K562 (cell line): ENCODE measurements around the gene TMLHE. TPM values are rescaled to one million over a fixed set of nuclear protein-coding genes. Genes with fewer than 3 reads are reported as not detected.

Experiments
- ATAC-seq: fragments of 200-7000 bp; cut with Tn5 transposase; 3 replicates; pipeline ENCODE4 v1.9.1; 2020; ENCODE audit warnings: moderate library complexity
- BruUV-seq: library from RNA; stranded (reverse); fragments of 400-500 nt; replicated peaks from 2 replicates; lab custom pipeline; 2021; lab: Mats Ljungman, UMichigan
- CTCF ChIA-PET: fragments of 300-600 bp; formaldehyde crosslinking; extraction: SDS; loops from one replicate; lab custom pipeline; 2021; ENCODE audit warnings: low intra/inter-chr PET ratio; lab: Yijun Ruan, JAX
- POLR2A ChIA-PET: fragments of 300-600, 350-650 bp; sonication (Branson Sonifier 250); formaldehyde crosslinking; extraction: SDS; loops from one replicate; lab custom pipeline; 2021; ENCODE audit warnings: antibody characterized with exemption, inconsistent platforms; lab: Yijun Ruan, JAX
- DNase-seq, 4 experiments: peaks; one replicate each; pipeline versions ENCODE4 v3.0.0 to v3.0.0-alpha.2; 2011 to 2018; ENCODE audit warnings: low spot score in 3 of 4, mixed read lengths in 3 of 4; ENCODE audit errors: extremely low read depth in 1 of 4
- FAIRE-seq: peaks from 2 replicates; lab custom pipeline; 2011; peaks lifted over from hg19 to GRCh38; lab: Jason Lieb, UNC
- H2AFZ ChIP-seq: 2 replicates; pipeline ENCODE4 v1.6.0; 2011; ENCODE audit warnings: low read depth, low read length, control low read depth, inconsistent platforms
- H3K27ac ChIP-seq: fragments of 200-600 bp; 3 replicates; pipeline ENCODE4 v1.8.0; 2011; ENCODE audit warnings: low read depth, mild to moderate bottlenecking, control low read depth, inconsistent platforms, low read length, moderate library complexity, mixed read lengths; ENCODE audit errors: extremely low read depth
- H3K27me3 ChIP-seq, 2 experiments: fragments of 300-600 bp in 1 of 2; 2 replicates in 1 of 2; 3 replicates in 1 of 2; pipeline versions ENCODE4 v1.6.0 to v1.8.0; 2011; ENCODE audit warnings: inconsistent platforms in 2 of 2, low read length in 2 of 2, mild to moderate bottlenecking in 1 of 2, mixed read lengths in 1 of 2, moderate library complexity in 1 of 2; ENCODE audit not compliant: control insufficient read depth in 2 of 2, insufficient read depth in 2 of 2
- H3K36me3 ChIP-seq: fragments of 300-600 bp; 3 replicates; pipeline ENCODE4 v1.8.0; 2011; ENCODE audit warnings: mild to moderate bottlenecking, low read length, inconsistent platforms; ENCODE audit not compliant: control insufficient read depth, insufficient read depth
- H3K4me1 ChIP-seq, 2 experiments: fragments of 200-600 bp in 1 of 2; replicated peaks in 1 of 2; 2 replicates in 1 of 2; 3 replicates in 1 of 2; pipeline versions ENCODE4 v1.5.1 to v1.8.0; 2011; ENCODE audit warnings: inconsistent platforms in 2 of 2, low read length in 2 of 2, mild to moderate bottlenecking in 1 of 2, mixed read lengths in 1 of 2, moderate library complexity in 1 of 2; ENCODE audit not compliant: control insufficient read depth in 2 of 2, insufficient read depth in 2 of 2
- H3K4me2 ChIP-seq: 2 replicates; pipeline ENCODE4 v1.6.1; 2011; ENCODE audit warnings: low read length, control low read depth, inconsistent platforms, mixed read lengths; ENCODE audit not compliant: insufficient read depth
- H3K4me3 ChIP-seq: fragments of 200-600 bp; sonication (generic), shearing (Covaris generic); 2 replicates; pipeline ENCODE4 v1.5.1; 2016; ENCODE audit warnings: control low read depth, inconsistent platforms
- H3K79me2 ChIP-seq: fragments of 200-600 bp; 3 replicates; pipeline ENCODE4 v1.8.0; 2011; ENCODE audit warnings: low read length, inconsistent platforms; ENCODE audit not compliant: control insufficient read depth, insufficient read depth
- H3K9ac ChIP-seq, 2 experiments: 2 replicates each; pipeline versions ENCODE4 v1.6.0 to v1.6.1; 2011; ENCODE audit warnings: low read depth in 2 of 2, low read length in 2 of 2, control low read depth in 1 of 2, inconsistent platforms in 1 of 2, mild to moderate bottlenecking in 1 of 2, mixed read lengths in 1 of 2; ENCODE audit not compliant: insufficient read depth in 1 of 2
- H3K9me1 ChIP-seq: one replicate; pipeline ENCODE4 v1.6.0; 2011; ENCODE audit warnings: inconsistent platforms, mild to moderate bottlenecking, low read length, moderate library complexity; ENCODE audit not compliant: control insufficient read depth, insufficient read depth
- H3K9me3 ChIP-seq: replicated peaks from 2 replicates; pipeline ENCODE4 v1.5.1; 2011; ENCODE audit warnings: low read depth, low read length, inconsistent platforms; ENCODE audit not compliant: control insufficient read depth, insufficient read depth
- H4K20me1 ChIP-seq: replicated peaks from 2 replicates; pipeline ENCODE4 v1.6.1; 2011; ENCODE audit warnings: low read length, inconsistent platforms, mixed read lengths; ENCODE audit not compliant: control insufficient read depth, insufficient read depth
- CBFA2T3 ChIP-seq: fragments of 450-650 bp; IDR thresholded peaks from 2 replicates; pipeline ENCODE4 v1.6.1; 2017
- TBL1XR1 ChIP-seq, 2 experiments: IDR thresholded peaks; 2 replicates each; pipeline ENCODE4 v1.6.1; 2012; ENCODE audit warnings: improper control_type of control experiment in 2 of 2, low read length in 2 of 2, mild to moderate bottlenecking in 1 of 2
- WGBS: fragments of 100-300 bp; shearing (Covaris generic); methylation state at CpG from one replicate; pipeline ENCODE4 v1.1.6; 2016; ENCODE audit warnings: low coverage, mixed read lengths; ENCODE audit not compliant: insufficient coverage; ENCODE audit errors: missing lambda C conversion rate; 5-methylcytosine and 5-hydroxymethylcytosine counted together
- in situ Hi-C: fragments of 300-500 bp; cut with MboI; formaldehyde crosslinking; loops from 4 replicates; pipeline ENCODE4 v1.15.0; 2018; ENCODE audit warnings: inconsistent platforms, mixed read lengths
- intact Hi-C: fragments of 100-400 bp; cut with micrococcal nuclease; formaldehyde crosslinking; loops from 2 replicates; pipeline ENCODE4 v1.14.2; 2022
- polyA plus RNA-seq, 8 experiments: library from polyadenylated mRNA; depleted of rRNA in 4 of 8; stranded (reverse) in 5 of 8; unstranded in 3 of 8; fragments of >200 nt; fragmentation: Nextera tagmentation in 2 of 8; fragmentation: Illumina TruSeq in 1 of 8; extraction: Ambion mirVana in 2 of 8; extraction: Trizol in 1 of 8; gene quantifications; 2 replicates each; pipeline versions ENCODE4 v1.2.1 to v1.2.3, GENCODE V29; 2011 to 2014; ENCODE audit warnings: inconsistent platforms in 1 of 8, missing spikeins in 1 of 8
- total RNA-seq, 7 experiments: library from RNA; depleted of rRNA in 6 of 7; stranded (reverse); fragments of >200 nt in 6 of 7; fragmentation: Illumina TruSeq in 2 of 7; extraction: Trizol in 2 of 7; gene quantifications; 2 replicates each; pipeline versions ENCODE4 v1.2.1 to v1.2.3, GENCODE V29; 2011 to 2021; ENCODE audit warnings: low replicate concordance in 1 of 7
- TF ChIP-seq, protein P1 (sequence below): fragments of 250-450 bp; sonication (Bioruptor Pico); IDR thresholded peaks from 2 replicates; pipeline ENCODE4 v1.4.0; 2020; ENCODE audit warnings: mild to moderate bottlenecking, moderate library complexity, borderline replicate concordance
- TF ChIP-seq, protein P2 (sequence below), 3 experiments: IDR thresholded peaks in 2 of 3; conservative IDR thresholded peaks in 1 of 3; 2 replicates each; pipeline ENCODE4 v1.5.1; 2011 to 2012; ENCODE audit warnings: low read length in 3 of 3, mild to moderate bottlenecking in 3 of 3, control low read depth in 2 of 3, improper control_type of control experiment in 1 of 3, inconsistent platforms in 1 of 3, low read depth in 1 of 3, mixed read lengths in 1 of 3, moderate library complexity in 1 of 3; ENCODE audit not compliant: insufficient read depth in 2 of 3
- TF ChIP-seq, protein P3 (sequence below): sonication (generic); formaldehyde crosslinking; IDR thresholded peaks from 2 replicates; pipeline ENCODE4 v1.8.1; 2022; ENCODE audit warnings: missing genetic modification reagents

The TMLHE gene
- total and polyA plus RNA-seq, 9 of the 15 experiments (the other 6 are each of a cell fraction or from before 2014, with no cell fraction given), result 6.5 to 34.3 (median 17.9) TPM

DNA sequence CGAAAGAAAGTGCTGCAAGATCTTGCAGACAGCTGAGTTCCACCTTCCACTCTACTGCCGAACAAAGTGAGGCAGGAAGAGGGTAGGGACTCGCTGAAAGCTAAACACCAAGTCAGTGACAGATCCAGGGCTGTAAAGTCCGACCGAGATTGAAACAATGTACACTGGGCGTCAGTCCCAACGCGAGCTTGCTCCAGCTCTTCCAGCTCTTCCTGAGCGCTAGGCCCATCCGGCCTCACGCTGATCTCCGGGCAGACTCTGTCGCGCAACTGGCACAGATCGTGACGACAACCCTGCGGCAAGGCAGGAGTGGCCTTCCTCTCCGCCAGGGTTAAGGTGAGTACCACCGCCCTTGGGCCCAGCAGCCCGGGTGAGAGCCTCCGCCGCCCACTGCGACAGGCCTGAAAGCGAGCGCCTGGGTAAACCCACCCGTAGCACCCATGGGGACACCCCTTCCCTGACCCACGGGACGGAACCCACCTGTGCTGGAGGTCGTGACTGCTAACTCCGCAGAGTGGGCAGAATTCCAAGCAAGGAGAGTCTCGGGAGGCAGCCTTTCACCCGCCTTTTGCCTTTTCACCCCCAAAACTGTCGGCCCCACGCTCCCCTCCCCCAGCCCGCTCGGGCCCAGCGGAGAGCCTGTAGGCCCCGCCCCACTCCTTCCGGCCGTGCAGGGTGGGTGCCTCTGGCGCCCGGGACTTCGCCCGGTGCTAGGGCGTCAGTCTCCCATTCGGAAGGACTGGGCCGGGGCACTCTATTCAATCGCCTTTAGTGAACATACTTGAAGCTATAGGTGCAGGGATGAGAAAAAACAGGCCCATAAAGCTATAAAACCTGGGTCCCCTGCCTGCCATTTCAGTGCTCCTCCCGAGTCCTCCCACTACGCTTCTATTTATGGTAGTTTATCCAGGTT, at the start of gene TMLHE, which contains the start of gene SPRY3 (continued):
- TF ChIP-seq, protein P1, sequence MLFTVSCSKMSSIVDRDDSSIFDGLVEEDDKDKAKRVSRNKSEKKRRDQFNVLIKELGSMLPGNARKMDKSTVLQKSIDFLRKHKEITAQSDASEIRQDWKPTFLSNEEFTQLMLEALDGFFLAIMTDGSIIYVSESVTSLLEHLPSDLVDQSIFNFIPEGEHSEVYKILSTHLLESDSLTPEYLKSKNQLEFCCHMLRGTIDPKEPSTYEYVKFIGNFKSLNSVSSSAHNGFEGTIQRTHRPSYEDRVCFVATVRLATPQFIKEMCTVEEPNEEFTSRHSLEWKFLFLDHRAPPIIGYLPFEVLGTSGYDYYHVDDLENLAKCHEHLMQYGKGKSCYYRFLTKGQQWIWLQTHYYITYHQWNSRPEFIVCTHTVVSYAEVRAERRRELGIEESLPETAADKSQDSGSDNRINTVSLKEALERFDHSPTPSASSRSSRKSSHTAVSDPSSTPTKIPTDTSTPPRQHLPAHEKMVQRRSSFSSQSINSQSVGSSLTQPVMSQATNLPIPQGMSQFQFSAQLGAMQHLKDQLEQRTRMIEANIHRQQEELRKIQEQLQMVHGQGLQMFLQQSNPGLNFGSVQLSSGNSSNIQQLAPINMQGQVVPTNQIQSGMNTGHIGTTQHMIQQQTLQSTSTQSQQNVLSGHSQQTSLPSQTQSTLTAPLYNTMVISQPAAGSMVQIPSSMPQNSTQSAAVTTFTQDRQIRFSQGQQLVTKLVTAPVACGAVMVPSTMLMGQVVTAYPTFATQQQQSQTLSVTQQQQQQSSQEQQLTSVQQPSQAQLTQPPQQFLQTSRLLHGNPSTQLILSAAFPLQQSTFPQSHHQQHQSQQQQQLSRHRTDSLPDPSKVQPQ (CRISPR knock-in tag), result no peak

DNA sequence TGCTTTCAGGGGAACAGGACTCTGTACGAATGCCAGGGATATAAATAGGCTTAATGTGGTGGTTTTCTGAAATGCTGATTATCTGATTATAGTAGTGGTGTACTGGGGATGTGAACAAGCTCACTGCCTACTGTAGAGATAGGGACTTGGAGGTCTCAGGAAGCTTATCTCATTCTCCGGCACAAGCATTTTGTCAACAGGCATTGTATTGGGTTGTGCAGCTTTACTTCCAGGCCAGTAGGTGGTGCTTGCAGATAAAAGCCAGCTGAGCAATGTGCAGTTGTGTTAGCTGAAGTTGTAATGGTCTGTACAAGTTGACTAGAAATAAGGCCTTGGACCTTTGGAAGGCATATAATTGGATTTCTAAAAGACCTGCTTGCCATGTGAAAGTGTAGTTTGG, 49.5 kb upstream of the TMLHE start:
- Histone ChIP-seq H4K20me1 (no peaks in the 10 kb centered on the region), H3K9me3 (peaks cover 11% of the 10 kb centered on the region), H3K79me2 (no peaks in the 10 kb centered on the region), H3K9me1 (no peaks in the 10 kb centered on the region), H2AFZ (no peak overlapping the region), H3K4me1 (peaks cover 0 to 4% of the 10 kb centered on the region in 2 experiments; a peak in 3 of 5 replicates), H3K27me3 (no peaks in the 10 kb centered on the region), H3K27ac (no peak overlapping the region), H3K4me3 (no peak overlapping the region), H3K9ac (no peak overlapping the region), H3K36me3 (no peaks in the 10 kb centered on the region), H3K4me2 (no peak overlapping the region)
- TF ChIP-seq CBFA2T3 (peak; percentile 12; the same call in 1 of the 2 replicates), TBL1XR1 (IDR thresholded peaks at IDR 0.05; ENCODE audit: low read length in 2 of 2) (no peak)
- TF ChIP-seq, protein P2, sequence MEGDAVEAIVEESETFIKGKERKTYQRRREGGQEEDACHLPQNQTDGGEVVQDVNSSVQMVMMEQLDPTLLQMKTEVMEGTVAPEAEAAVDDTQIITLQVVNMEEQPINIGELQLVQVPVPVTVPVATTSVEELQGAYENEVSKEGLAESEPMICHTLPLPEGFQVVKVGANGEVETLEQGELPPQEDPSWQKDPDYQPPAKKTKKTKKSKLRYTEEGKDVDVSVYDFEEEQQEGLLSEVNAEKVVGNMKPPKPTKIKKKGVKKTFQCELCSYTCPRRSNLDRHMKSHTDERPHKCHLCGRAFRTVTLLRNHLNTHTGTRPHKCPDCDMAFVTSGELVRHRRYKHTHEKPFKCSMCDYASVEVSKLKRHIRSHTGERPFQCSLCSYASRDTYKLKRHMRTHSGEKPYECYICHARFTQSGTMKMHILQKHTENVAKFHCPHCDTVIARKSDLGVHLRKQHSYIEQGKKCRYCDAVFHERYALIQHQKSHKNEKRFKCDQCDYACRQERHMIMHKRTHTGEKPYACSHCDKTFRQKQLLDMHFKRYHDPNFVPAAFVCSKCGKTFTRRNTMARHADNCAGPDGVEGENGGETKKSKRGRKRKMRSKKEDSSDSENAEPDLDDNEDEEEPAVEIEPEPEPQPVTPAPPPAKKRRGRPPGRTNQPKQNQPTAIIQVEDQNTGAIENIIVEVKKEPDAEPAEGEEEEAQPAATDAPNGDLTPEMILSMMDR (IDR thresholded peaks at IDR 0.05 in 2 of 3, conservative IDR thresholded peaks at IDR 0.05 in 1 of 3; ENCODE audit: insufficient read depth in 2 of 3, low read depth in 1 of 3, low read length in 3 of 3), result 0 out of 6 replicates have a peak, but pooled peaks of 1 of the 3 experiments have one; percentile 5
- TF ChIP-seq, protein P3, sequence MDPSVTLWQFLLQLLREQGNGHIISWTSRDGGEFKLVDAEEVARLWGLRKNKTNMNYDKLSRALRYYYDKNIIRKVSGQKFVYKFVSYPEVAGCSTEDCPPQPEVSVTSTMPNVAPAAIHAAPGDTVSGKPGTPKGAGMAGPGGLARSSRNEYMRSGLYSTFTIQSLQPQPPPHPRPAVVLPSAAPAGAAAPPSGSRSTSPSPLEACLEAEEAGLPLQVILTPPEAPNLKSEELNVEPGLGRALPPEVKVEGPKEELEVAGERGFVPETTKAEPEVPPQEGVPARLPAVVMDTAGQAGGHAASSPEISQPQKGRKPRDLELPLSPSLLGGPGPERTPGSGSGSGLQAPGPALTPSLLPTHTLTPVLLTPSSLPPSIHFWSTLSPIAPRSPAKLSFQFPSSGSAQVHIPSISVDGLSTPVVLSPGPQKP (CRISPR knock-in tag), result no peak
- no TSS peak for BruUV-seq
- DNase-seq (peak in 2 of 4 experiments; percentile 2 to 12), ATAC-seq (no peak), FAIRE-seq (peak; percentile 46)
- ChIA-PET CTCF (no interaction called here), POLR2A (no interaction called here)
- WGBS, result 13% methylated on average over 2 of the region's 2 CpGs
- in situ Hi-C loops (no loop called here), intact Hi-C loops (no loop called here)
